HFF-Myc (cell line): Measurements from ENCODE around the gene MAPK8IP3.

ENCODE experiments used
- DNase-seq: peaks from one replicate; pipeline ENCODE4 v3.0.0-alpha.2; 2011; ENCODE audit warnings: low read depth; ENCODE audit errors: extremely low read depth
- H3K4me3 ChIP-seq: replicated peaks from 2 replicates; pipeline ENCODE4 v1.5.1; 2011; ENCODE audit warnings: low read depth, mild to moderate bottlenecking, control low read depth, low read length
- TF ChIP-seq, protein P1 (sequence below): IDR thresholded peaks from 2 replicates; pipeline ENCODE4 v1.5.1; 2012; ENCODE audit warnings: mild to moderate bottlenecking, low read depth, low read length, control low read depth; ENCODE audit errors: missing control alignments

Gene MAPK8IP3

GRCh38 chr16:1788708-1789100, 82.7 kb downstream of the MAPK8IP3 start:
- DNase-seq = no peak
- H3K4me3 ChIP-seq = no peak overlapping the region
- TF ChIP-seq, protein P1, sequence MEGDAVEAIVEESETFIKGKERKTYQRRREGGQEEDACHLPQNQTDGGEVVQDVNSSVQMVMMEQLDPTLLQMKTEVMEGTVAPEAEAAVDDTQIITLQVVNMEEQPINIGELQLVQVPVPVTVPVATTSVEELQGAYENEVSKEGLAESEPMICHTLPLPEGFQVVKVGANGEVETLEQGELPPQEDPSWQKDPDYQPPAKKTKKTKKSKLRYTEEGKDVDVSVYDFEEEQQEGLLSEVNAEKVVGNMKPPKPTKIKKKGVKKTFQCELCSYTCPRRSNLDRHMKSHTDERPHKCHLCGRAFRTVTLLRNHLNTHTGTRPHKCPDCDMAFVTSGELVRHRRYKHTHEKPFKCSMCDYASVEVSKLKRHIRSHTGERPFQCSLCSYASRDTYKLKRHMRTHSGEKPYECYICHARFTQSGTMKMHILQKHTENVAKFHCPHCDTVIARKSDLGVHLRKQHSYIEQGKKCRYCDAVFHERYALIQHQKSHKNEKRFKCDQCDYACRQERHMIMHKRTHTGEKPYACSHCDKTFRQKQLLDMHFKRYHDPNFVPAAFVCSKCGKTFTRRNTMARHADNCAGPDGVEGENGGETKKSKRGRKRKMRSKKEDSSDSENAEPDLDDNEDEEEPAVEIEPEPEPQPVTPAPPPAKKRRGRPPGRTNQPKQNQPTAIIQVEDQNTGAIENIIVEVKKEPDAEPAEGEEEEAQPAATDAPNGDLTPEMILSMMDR = no peak

- TF ChIP-seq, protein P1 = no peak
- H3K4me3 ChIP-seq = no peak overlapping the region
- no peak for DNase-seq
Measured at GRCh38 chr16:1789643-1790045, 83.6 kb downstream of the MAPK8IP3 start.

GRCh38 chr16:1790261-1790610, 84.2 kb downstream of the MAPK8IP3 start:
- no peak for DNase-seq
- H3K4me3 ChIP-seq = no peak overlapping the region
- TF ChIP-seq, protein P1 = no peak

- TF ChIP-seq, protein P1 = no peak
- H3K4me3 ChIP-seq = no peak overlapping the region
- no peak for DNase-seq
Measured at GRCh38 chr16:1790611-1791255, 84.7 kb downstream of the MAPK8IP3 start.

GRCh38 chr16:1791256-1791942, 85.4 kb downstream of the MAPK8IP3 start:
- DNase-seq = no peak
- H3K4me3 ChIP-seq = no peak overlapping the region
- TF ChIP-seq, protein P1 = no peak

GRCh38 chr16:1791943-1792812, 86.2 kb downstream of the MAPK8IP3 start:
- TF ChIP-seq, protein P1 = no peak
- no peak for DNase-seq
- no peak overlapping the region for H3K4me3 ChIP-seq
